Stimulated activated CD4-positive, alpha-beta T cell treated with anti-CD3 and anti-CD28 coated beads, Interleukin-12 subunit alpha, Interleukin-12 subunit beta, amount 100 ng/mL, for 4 hours (primary cell): ENCODE data around the gene MAPK7.

ENCODE experiments used
- DNase-seq: peaks from one replicate; pipeline ENCODE4 v3.0.0-alpha.2; 2020

MAPK7 gene

DNA sequence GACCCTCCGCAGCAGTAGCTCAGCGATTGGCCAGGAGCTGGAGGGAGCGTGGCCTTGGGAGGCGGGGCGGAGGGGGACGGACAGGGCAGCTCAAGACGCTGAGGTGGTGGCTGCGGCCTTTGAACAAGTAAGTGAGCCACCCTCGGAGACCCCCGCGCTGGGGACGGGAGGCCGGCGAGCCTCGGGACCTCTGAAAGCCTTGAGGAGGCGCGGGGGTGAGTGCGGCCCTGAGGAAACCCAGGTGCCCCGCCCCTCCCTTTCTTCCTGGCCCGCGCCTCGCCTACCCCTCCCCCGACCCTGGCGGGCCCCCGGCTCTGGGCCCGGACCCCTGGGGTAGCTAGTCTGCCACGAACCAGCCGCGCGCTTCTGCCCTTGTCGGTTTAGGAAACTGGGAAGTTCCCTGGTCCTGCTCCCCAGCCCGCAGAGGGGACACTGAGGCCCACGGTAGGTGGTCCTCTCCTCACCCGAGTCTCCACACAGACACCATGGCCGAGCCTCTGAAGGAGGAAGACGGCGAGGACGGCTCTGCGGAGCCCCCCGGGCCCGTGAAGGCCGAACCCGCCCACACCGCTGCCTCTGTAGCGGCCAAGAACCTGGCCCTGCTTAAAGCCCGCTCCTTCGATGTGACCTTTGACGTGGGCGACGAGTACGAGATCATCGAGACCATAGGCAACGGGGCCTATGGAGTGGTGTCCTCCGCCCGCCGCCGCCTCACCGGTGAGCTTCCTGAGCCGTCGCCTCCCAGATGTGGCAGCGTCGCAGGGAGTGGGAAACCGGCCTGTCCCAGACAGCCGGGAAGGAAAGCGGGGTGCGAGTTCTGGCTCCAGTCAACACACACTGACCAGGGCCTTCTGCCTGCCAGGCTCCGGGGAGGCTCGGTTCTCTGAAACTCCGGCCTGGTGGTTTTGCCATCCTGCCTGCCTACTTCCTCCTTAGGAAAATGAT lies at the start of gene MAPK7:
Gene MAPK7 (plus strand): TSS at position 83 of the 945 bp plus-strand sequence. CDS start 403 bp downstream, at position 486.
- no peak for DNase-seq

DNA sequence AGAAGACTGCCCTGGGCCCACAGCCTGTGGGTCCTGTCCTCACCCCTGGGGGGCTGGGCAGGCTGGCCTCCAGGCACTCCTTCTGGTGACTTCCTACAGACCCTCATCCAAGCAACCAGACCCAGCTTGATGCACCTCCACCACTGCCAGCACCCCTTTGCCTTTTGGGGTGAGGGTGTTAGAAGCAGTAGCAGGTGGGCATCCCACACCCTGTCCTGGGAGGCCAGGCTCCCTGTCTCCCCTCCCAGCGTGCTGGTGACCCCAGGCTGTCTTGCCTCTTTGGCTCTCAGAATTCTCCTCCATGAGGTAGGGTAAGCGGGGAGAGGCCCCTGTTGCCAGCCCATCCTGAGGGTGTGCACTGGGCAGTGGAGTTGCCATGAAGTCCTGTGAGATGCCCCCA lies 49.2 kb upstream of the MAPK7 start:
- DNase-seq: no peak

DNA sequence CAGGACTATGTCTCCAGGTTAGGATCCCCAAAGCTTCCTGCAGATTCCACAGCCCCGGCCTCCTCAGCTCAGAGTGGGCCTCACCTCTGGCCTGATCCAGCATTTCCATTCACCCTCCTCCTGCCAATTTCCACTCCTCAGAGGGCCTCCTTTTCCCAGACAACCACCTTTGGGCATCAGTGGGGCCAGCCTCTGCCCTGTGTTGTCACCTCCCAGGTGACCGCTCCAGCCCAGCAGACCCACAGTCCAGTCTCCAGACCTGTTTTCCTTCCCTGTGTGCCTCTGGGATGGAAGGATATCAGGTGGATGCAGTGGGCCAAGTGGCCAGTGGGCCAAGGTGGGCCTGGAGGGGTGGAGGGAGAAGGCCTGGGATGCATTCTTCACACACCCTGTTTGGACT lies 48.5 kb upstream of the MAPK7 start:
- DNase-seq: no peak

DNA sequence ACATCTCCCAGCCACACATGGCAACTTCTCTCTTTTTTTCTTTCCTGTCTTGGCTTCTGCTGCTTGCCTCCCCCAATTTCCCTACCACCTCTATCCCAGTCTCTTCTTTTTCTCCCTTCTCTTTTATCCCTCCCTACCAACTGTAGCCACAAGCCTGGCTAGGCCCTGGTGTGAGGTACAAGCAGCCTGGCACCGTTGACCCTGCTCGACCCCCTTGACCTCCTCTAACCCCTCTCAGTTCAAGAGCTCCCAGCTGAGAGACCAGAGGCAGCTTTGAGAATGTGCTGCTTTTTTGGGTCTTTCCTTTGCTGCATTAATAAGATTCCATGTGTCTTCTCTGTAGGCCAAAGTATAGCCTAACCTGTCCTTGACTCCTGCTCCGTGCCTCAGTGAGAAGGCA lies 48.0 kb upstream of the MAPK7 start:
- DNase-seq: no peak

DNA sequence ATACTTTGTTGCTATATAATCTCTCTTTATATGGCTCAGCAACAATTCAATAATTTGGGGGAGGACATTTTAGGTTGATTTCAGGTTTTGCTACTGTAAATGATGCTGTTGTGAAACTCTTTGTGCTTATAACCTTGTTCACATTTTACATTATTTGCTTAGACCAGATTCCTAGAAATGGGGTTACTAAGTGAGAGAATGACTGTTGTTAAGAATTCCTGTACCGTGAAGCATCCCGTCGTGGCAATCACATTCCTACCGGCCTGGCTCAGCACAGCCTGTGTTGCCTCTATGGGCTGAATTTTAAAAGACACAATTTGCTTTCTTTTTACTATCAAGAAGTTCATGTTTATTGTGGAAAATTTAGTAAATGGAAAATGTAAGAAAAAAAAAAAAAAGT lies 47.2 kb upstream of the MAPK7 start:
- DNase-seq: no peak

DNA sequence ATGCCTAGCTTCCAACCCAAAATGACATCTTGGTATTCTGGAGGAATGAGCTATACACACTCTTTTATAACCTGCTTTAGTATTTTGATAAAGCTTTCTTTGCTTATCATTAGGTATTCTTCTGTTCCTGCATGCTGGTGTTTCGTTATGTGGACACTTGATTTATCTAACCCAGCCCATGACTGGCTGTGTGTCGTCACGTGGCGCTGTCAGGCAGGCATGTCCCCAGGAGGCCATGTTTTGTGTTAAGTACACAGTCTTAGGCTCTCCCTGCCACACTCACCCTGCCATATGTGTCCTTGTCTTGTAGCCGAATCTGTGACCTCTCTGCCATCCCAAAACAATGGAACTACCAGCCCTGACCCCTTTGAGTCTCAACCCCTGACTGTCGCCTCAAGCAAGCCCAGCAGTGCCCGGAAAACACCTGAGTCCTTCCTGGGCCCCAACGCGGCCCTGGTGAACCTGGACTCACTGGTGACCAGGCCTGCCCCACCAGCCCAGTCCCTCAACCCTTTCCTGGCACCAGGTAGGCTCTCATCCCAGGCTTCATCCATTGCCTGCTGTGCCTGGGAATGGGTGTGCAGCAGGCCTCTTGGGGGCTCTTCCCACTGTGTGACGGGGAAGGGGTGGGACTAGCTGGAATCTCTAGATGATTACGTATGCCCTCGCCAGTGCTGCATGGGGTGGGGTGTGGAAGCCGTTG lies 46.6 kb upstream of the MAPK7 start:
- DNase-seq: no peak

DNA sequence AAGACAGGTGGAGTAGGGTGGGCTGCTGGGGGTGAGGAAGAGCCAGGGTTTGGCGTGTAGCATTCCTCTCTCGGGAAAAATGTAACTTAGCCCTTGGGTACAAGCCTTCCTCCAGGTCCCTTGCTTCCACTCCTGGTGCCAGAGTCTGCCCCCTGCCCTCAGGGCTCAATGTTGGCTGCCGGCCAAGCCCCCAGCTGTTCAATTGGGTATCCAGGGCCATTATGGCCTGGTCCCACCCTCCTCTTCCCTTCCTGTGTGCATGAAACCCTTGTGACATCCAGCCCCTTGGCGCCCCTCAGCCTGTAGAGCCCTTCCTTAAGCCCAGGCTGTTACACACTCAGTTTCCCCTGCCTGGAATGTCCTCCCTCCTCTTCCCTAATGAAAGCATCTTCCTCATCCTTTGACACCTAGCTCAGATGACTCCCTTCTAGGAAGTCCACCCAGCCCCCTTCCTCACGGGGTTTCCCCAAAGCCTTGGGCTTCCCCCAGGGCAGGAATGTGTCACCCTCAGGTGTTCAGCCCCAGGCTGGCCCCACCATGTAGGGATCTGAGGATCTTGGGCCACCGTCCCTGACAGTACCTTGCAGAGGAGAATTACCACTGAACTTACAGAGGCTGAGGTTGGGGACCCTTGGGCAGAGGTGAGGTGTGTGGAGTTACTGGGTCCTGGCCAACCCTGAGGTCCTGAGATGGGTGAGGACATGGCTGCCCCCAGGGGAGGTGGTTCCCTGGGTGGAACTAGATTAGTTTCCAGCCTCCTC lies 45.7 kb upstream of the MAPK7 start:
- DNase-seq: no peak

DNA sequence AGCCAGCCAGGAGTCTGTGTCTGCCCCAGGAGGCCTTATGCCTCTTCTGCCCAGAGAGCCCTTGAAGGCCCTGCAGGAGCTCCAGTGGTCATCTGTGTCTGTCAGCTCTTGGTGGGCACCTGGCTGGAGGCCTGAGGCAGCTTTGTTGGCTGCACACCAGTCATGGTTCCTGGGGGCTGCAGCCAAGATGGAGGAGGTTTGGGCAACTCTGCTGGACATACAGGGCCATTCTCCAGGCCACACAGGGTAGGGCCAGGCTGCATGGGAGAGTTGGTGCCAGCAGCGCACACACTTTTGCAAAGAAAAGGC lies 45.2 kb upstream of the MAPK7 start:
- no peak for DNase-seq

DNA sequence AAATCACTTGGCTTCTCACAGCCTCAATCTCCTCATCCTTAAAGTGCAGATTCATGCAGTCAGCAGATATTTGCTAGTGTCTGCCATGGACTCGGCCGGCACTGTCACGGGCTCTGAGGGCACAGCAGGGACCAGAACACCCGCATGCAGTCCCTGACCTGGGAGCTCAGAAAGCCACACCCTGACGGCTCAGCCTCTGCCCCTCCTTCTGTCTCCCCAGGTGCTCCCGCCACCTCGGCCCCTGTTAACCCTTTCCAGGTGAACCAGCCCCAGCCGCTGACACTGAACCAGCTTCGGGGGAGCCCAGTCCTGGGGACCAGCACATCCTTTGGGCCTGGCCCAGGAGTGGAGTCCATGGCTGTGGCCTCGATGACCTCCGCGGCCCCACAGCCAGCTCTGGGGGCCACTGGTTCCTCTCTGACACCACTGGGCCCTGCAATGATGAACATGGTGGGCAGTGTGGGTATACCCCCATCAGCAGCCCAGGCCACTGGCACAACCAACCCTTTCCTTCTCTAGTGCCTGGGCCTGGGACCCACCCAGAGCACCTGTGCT lies 44.5 kb upstream of the MAPK7 start:
- DNase-seq: no peak

DNA sequence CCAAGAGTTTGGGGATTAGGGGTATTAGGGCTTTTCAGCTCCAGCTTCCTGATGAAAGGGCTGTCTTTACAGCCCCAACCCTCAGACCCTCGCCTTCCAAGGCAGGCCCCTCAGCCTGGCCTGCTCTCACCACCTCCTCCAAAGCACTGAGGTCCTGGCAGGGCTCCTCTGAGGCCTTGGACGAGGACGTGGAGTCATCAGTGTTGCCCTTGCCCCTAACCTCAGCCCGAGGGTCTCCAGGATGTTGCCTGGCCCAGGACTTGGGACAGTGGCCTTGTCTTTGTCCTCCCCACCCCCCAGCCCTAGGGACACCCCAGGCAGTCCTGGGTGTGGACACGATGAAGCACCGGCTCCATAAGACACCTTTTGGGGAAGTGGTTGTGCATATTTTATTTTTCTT lies 44.0 kb upstream of the MAPK7 start:
- no peak for DNase-seq

DNA sequence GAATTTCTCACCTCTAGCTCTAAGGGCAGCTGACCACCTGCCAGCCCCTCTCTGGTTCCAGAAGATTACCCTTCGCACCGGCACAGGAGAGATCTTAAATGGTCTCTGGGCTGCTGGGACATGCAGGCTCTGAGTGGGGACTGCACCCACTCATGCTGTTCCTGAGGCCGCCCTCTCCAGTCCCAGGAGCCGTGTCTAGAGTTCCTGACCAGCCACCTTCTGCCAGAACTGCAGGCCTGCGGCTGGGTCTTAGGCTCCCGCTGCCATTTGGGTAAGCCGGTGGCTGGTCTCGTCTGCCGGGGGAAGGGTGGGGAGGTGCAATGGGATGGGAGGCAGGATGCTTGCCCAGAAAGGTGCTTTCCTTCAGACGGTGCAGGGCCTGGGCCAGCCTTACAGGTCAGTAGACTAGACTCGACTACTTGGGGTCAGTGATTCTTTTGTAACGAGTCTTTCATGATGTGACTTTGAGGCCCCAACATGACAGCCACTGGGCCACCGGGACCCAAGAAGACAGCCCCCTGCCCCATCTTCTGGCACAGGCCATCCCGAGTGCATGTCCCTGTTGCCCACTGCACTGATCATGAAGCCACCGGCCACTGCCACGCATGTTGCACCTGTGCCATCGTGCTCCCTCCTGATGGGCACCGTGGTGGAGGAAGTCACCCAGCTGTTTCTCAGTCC lies 42.2 kb upstream of the MAPK7 start:
- DNase-seq: no peak

DNA sequence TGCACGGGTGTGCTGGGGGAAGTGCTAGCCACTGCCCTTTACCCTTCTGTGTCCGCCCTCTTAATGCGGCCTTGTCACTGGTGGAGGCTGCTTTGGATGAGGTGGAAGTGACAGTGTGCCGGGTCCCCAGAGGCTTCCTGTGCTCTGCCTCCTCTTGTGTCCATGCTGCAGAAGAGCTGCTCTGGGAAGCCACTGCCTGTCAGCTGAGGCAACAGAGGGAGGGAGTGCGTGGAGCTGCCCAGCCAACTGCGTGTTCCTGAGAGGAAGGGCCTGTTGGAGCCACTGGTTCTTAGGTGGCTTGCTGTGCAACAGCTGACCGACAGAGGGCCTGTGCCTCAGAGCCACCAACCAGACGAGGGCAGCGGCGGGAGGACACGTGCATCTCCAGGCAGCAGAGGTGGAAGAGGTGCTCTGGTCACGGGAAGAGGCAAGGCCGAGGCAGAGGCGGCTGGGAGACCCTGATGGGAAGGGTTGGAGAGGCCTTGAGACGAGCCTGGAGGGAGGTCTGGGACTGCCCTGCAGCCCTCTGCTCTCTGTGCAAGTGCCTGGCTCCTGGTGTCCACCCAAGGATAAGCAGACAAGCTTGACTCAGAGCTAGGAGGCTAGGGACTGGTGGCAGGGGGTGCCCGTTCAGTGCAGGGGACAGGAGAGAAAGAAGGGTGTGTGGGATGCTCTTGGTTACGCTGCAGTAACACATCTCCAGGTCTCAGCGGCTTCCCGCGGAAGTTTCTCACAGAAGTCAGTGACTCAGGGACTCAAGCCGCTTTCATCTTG lies 41.2 kb upstream of the MAPK7 start:
- no peak for DNase-seq

DNA sequence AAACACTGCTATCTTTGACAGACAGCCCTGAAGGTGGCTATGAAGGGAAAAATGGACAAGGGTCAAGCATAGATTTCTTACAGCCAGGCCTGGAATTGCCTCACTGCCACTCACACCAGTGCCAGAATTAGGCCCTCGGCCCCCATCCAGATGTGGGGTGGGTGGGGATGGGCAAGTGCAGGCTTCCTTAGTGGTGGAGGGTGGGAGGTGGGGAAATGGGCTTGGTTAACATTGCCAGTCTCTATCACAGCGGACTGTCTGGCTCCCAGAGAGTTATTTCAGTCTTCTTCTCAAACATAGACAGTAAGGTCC lies 40.6 kb upstream of the MAPK7 start:
- DNase-seq: no peak

DNA sequence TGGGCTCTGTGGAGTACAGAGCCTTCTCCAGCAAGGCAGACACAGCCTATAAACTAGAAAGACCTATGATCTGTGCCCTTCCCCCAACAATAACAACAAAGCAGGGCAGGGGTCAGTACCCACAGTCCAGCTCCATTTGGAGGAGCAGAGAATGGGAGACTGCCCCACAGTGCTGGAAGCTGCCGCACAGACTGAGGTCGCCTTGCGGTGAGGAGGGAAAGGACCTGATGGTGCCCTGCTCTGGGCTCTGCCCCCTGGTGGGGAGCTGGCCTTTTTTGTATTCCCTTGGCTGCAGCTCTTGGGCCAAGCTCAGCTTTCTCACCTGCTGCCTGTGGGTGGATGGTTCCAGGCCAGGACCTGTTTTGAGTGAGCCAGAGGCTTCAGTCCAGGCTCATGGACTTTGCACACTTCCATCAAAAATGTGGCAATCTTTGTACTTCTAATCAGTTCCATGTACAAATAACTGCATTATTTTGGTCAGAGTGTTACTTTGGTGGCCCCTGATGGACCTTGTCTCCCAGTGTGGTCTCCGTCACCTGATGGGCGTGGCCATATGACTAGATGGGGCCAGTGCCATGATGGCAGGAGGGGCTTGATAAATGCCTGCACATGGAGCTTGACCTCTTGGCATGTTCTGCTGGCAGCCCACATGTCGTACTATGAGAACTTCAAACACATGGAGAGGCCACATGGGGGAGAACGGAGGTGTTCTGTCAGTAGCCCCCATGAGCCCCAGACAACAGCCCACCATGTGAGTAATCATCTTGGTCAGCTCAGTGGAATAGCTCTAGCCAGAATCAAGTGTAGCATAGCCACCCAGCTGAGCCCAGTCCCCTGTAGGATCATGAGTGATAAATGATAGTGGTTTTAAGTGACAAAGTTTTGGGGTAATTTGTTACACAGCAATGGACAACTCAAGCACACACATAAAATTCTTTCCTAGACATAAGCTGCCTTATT lies 40.0 kb upstream of the MAPK7 start:
- peak; percentile 57 for DNase-seq

DNA sequence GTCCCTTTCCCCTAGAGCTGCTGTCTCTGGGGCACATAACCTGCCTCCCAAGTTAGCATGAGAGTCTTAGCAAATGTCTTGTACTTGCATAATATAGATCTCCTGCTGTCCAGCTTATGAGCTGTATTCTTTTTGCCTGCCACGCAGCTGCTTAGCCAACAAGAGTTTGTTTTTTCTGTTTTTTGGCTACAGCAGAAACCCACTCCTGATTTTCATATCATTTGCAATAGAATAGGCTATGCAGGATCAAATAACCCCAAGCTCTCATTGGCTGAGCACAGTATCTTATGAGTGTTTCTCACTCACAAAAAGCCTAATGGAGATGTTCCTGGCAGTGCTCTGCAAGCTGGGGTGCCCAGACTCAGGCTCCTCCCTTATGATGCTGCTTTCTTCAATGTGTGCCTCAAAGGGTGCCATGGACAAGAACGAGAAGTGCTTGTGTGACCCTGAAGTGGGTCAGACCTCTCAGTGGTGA lies 38.9 kb upstream of the MAPK7 start:
- DNase-seq: no peak

DNA sequence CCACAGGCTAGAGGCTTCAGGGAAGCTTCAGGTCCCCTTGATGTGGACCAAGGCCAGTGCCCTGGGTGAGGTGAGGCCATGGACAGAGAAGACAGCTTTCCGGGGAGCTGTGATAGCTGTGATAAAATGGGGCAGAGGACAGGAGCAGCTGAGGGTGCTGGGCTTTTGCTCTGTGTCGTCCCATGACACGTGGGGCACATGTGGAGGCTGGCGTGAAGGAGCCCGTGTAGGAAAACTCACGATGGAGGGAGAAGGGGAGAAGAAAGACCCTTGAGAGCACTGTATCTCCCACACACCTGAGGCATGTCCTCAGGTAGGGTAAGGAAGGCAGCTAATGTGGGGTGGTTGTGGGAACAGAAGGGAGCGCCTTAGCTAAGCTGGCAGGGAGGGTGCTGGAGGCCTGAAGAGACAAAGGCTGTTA lies 37.1 kb upstream of the MAPK7 start:
- no peak for DNase-seq

DNA sequence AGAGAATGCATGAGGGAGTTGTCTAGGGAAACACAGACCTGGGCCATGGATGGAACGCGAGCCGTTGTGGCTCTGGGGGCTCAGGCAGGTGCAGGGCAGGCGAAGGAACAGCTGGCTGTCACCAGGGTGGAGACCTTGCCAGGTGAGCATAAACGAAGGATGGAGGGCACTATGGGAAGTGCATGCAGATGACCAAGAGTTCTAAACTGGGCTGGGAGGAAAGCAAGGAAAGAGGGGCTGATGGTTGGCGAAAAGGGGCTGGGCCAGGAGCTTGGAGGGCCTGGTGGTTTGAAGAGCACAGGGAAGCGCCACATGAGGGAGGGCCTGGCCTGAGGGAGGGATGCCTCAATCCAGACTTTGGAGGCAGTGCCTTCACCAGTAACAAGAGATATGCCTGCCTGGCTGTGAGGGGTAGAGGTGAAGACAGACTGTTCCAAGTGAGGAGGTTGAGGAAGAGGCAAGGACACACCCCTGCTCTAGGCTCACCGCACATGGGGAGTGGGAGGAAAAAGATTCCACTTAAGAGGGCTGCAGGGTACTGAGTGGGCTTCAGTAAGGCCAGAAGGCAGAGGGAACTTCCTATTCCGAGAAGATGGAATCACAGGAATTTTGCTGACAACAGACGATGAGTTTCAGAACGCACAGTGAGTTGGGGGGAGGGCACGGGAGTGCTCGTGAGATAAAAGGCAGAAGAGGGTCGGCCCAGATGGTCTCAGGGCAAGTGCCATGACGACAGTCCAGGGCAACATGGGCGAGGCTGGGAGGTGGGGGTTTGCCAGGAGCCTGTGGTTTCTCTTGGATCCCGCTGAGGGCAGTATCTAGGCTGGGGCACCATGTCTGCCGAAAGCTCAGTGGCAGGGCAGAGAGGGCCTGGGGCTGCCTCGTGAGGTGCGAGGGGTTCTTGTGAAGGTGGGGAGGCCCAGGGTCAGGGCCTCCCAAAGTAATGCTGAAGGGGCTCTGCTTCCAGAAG lies 36.4 kb upstream of the MAPK7 start:
- DNase-seq: no peak

DNA sequence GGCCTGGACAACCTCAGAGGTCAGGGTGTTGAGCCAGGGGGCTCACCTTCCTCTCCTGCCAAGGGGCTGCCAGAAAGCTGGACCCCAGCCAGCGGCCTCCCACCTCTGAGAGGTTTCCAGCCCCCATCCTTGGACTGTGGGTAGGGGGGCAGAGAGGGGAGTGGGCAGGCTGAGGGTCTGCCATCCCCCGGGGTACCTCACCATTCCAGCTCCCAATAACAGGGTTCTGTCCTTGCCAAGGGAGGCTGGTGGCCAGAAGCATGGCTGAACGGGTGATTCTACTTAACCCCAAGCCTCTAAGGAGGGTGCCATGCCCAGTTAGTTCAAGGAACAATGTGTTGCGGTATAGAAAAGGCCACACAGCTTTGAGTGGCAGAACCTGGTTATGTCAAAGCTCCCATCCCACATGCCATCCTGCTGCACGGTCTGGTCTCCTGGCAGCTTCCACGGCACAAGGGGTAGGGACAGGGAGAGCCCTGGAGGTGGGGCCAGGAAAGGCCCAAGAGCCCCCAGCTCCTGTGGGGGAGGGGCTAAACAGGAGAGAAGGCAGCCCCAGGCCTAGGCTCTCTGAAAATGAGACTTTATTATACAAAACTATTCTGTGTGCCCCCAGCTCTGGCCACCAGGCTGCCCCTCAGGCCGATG lies 35.6 kb upstream of the MAPK7 start:
- DNase-seq: no peak

DNA sequence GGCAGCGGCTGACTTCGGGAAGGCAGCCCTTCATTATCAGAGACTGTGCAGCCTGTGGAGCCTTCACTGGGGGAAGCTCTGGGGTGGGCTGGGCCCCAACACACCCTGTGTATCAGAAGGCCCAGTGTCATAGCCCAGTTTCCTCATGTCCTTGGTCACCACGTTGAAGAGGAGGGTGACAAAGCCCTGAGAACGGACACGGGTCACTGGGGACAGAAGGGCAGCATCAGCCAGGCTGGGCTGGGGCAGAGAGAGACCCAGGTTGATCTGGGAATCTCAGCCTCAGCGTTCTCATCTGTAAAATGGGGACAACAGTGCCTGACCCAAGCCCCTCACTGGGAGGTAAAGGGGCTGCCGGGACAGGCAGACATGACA lies 35.1 kb upstream of the MAPK7 start:
- no peak for DNase-seq
